Thyroid gland (tissue), 4 donors: Measurements from ENCODE around the gene KRTAP6-3. TPM values are rescaled to one million over a fixed set of nuclear protein-coding genes. Genes with fewer than 3 reads are reported as not detected.

Experiments used
- DNase-seq, 2 donors: peaks; one replicate each; pipeline ENCODE4 v3.0.0-alpha.2; 2019
- H3K27ac ChIP-seq, 3 donors: fragments of 200-600 bp; sonication (generic); 1 replicate in 2 of 3; 2 replicates in 1 of 3; pipeline ENCODE4 v1.5.1; 2016 to 2019; ENCODE audit warnings: mild to moderate bottlenecking in 1 of 3, moderate library complexity in 1 of 3
- H3K27me3 ChIP-seq: fragments of 200-600 bp; sonication (generic); one replicate; pipeline ENCODE4 v1.5.1; 2019
- H3K36me3 ChIP-seq, 2 donors: fragments of 200-600 bp; sonication (generic); one replicate each; pipeline ENCODE4 v1.5.1; 2016 to 2019
- H3K4me1 ChIP-seq, 2 donors: fragments of 200-600 bp; sonication (generic); one replicate each; pipeline ENCODE4 v1.5.1; 2017 to 2019
- H3K4me3 ChIP-seq, 3 donors: fragments of 200-600 bp; sonication (generic); replicated peaks in 1 of 3; 1 replicate in 2 of 3; 2 replicates in 1 of 3; pipeline ENCODE4 v1.5.1; 2016; ENCODE audit warnings: mild to moderate bottlenecking in 1 of 3
- H3K9me3 ChIP-seq: fragments of 200-600 bp; sonication (generic); one replicate; pipeline ENCODE4 v1.5.1; 2017
- CTCF ChIP-seq, 6 experiments: fragments of 200-600 bp in 3 of 6; fragments of 450-650 bp in 3 of 6; sonication (generic) in 3 of 6; IDR thresholded peaks; one replicate each; pipeline ENCODE4 v1.5.1; 2016 to 2019; ENCODE audit warnings: antibody characterized with exemption in 6 of 6, mild to moderate bottlenecking in 2 of 6, inconsistent platforms in 1 of 6, moderate library complexity in 1 of 6
- POLR2A ChIP-seq, 2 donors: fragments of 450-650 bp; IDR thresholded peaks; one replicate each; pipeline ENCODE4 v1.6.1; 2017; ENCODE audit warnings: antibody characterized with exemption in 2 of 2, mild to moderate bottlenecking in 2 of 2, moderate library complexity in 1 of 2
- WGBS, 2 donors: methylation state at CpG; one replicate each; pipeline ENCODE4 v1.1.5; 2017; 5-methylcytosine and 5-hydroxymethylcytosine counted together
- intact Hi-C: fragments of 100-400 bp; cut with DNase I; formaldehyde crosslinking; loops from one replicate; pipeline ENCODE4 v1.15.1; 2023
- total RNA-seq, 4 donors: library from RNA; depleted of rRNA; stranded (reverse); fragments of >200 nt; gene quantifications; one replicate each; pipeline ENCODE4 v1.2.3, GENCODE V29; 2016

KRTAP6-3 gene
- total RNA-seq, 4 donors from 2014 or later = not detected

GRCh38 chr21:30580132-30580531 is 12.1 kb upstream of the KRTAP6-3 start:
- no peaks in the 10 kb centered on the region for H3K9me3 ChIP-seq
- intact Hi-C loops = no loop called here
- H3K27me3 ChIP-seq = no peaks in the 10 kb centered on the region
- no peak overlapping the region for H3K27ac ChIP-seq
- peak in 1 of 2 donors; percentile 15 for DNase-seq
- no peak overlapping the region for H3K4me3 ChIP-seq
- TF ChIP-seq CTCF (IDR thresholded peaks at IDR 0.05) = no peak
- no peak for TF ChIP-seq POLR2A (IDR thresholded peaks at IDR 0.05)
- H3K36me3 ChIP-seq = no peaks in the 10 kb centered on the region
- H3K4me1 ChIP-seq = no peaks in the 10 kb centered on the region
- 65 to 66% methylated on average over 3 of the region's 3 CpGs for WGBS, 2 donors

GRCh38 chr21:30582870-30583269 is 9.4 kb upstream of the KRTAP6-3 start:
- H3K27me3 ChIP-seq = no peaks in the 10 kb centered on the region
- H3K9me3 ChIP-seq = no peaks in the 10 kb centered on the region
- no peak for DNase-seq
- no peak overlapping the region for H3K27ac ChIP-seq
- no peaks in the 10 kb centered on the region for H3K4me1 ChIP-seq
- intact Hi-C loops = no loop called here
- H3K4me3 ChIP-seq = no peak overlapping the region
- 70 to 79% methylated on average over 1 of the region's 1 CpG for WGBS, 2 donors
- no peak for TF ChIP-seq CTCF (IDR thresholded peaks at IDR 0.05)
- H3K36me3 ChIP-seq = no peaks in the 10 kb centered on the region

- Histone ChIP-seq H3K9me3 (no peaks in the 10 kb centered on the region), H3K4me3 (no peak within 1 kb of the TSS), H3K27me3 (no peaks in the 10 kb centered on the region), H3K4me1 (no peaks in the 10 kb centered on the region), H3K36me3 (no peaks in the 10 kb centered on the region), H3K27ac (no peak within 1 kb of the TSS)
- intact Hi-C loops = no loop called here
- DNase-seq = no peak
- no peak for TF ChIP-seq POLR2A (IDR thresholded peaks at IDR 0.05)
Measured at GRCh38 chr21:30590297-30590696, 1.9 kb upstream of the KRTAP6-3 start, which contains the start of gene KRTAP22-2. Gene KRTAP22-2 (minus strand): TSS chr21:30590397.

- Histone ChIP-seq H3K4me1 (no peaks in the 10 kb centered on the region), H3K27me3 (no peaks in the 10 kb centered on the region), H3K4me3 (no peak within 1 kb of the TSS), H3K27ac (no peak within 1 kb of the TSS), H3K36me3 (no peaks in the 10 kb centered on the region), H3K9me3 (no peaks in the 10 kb centered on the region)
- intact Hi-C loops = no loop called here
- TF ChIP-seq POLR2A (IDR thresholded peaks at IDR 0.05) (no peak), CTCF (IDR thresholded peaks at IDR 0.05) (no peak)
- WGBS, 2 donors = 97 to 99% methylated on average over 6 of the region's 6 CpGs
- DNase-seq = no peak
Measured at GRCh38 chr21:30598802-30599201, 6.6 kb downstream of the KRTAP6-3 start, which contains the start of gene KRTAP6-2. Gene KRTAP6-2 (minus strand): TSS chr21:30598902. CDS start chr21:30598874, 28 bp downstream.

- intact Hi-C loops = no loop called here
- 0 to 22% methylated on average over 1 of the region's 1 CpG for WGBS, 2 donors
Measured at GRCh38 chr21:30600787-30601186, 8.5 kb downstream of the KRTAP6-3 start, which contains the start of gene KRTAP22-1. Gene KRTAP22-1 (plus strand): TSS chr21:30601087.

More at GRCh38 chr21:30600787-30601186, 8.5 kb downstream of the KRTAP6-3 start, which contains the start of gene KRTAP22-1:
- H3K4me3 ChIP-seq = no peak within 1 kb of the TSS
- H3K4me1 ChIP-seq = no peaks in the 10 kb centered on the region
- H3K27ac ChIP-seq = no peak within 1 kb of the TSS
- TF ChIP-seq POLR2A (IDR thresholded peaks at IDR 0.05) (no peak), CTCF (IDR thresholded peaks at IDR 0.05) (no peak)
- no peak for DNase-seq
- no peaks in the 10 kb centered on the region for H3K36me3 ChIP-seq
- H3K9me3 ChIP-seq = no peaks in the 10 kb centered on the region
- H3K27me3 ChIP-seq = no peaks in the 10 kb centered on the region
